Measurements from ENCODE around the gene SLC22A23.

The SLC22A23 gene

GRCh38 chr6:3351105-3351676 lies 105.7 kb downstream of the SLC22A23 start:
- no peak for DNase-seq

- DNase-seq: no peak
These were observed 106.5 kb downstream of the SLC22A23 start for GRCh38 chr6:3350252-3350796.

GRCh38 chr6:3349388-3350251 lies 107.2 kb downstream of the SLC22A23 start:
- no peak for DNase-seq

- no peak for DNase-seq
These were observed 108.0 kb downstream of the SLC22A23 start for GRCh38 chr6:3348821-3349220.

- no peak for DNase-seq
These were observed 109.0 kb downstream of the SLC22A23 start for GRCh38 chr6:3347826-3348225.

GRCh38 chr6:3347247-3347646 lies 109.6 kb downstream of the SLC22A23 start:
- no peak for DNase-seq

- no peak for DNase-seq
These were observed 110.4 kb downstream of the SLC22A23 start for GRCh38 chr6:3346476-3346875.

GRCh38 chr6:3345836-3346235 lies 111.0 kb downstream of the SLC22A23 start:
- no peak for DNase-seq

- DNase-seq: no peak
These were observed 113.6 kb downstream of the SLC22A23 start for GRCh38 chr6:3343089-3343883.

- no peak for DNase-seq
These were observed 115.4 kb downstream of the SLC22A23 start for GRCh38 chr6:3341467-3341866.

- DNase-seq: no peak
These were observed 116.0 kb downstream of the SLC22A23 start for GRCh38 chr6:3340894-3341293.

- DNase-seq: no peak
These were observed 116.5 kb downstream of the SLC22A23 start for GRCh38 chr6:3340358-3340802.

GRCh38 chr6:3339811-3340210 lies 117.0 kb downstream of the SLC22A23 start:
- DNase-seq: no peak

- DNase-seq: no peak
These were observed 119.1 kb downstream of the SLC22A23 start for GRCh38 chr6:3337521-3338350.

GRCh38 chr6:3336859-3337515 lies 119.9 kb downstream of the SLC22A23 start:
- no peak for DNase-seq

- no peak for DNase-seq
These were observed 120.6 kb downstream of the SLC22A23 start for GRCh38 chr6:3336066-3336786.

- no peak for DNase-seq
These were observed 121.7 kb downstream of the SLC22A23 start for GRCh38 chr6:3335169-3335568.

- DNase-seq: no peak
These were observed 122.3 kb downstream of the SLC22A23 start for GRCh38 chr6:3334555-3334954.

GRCh38 chr6:3333263-3333662 lies 123.6 kb downstream of the SLC22A23 start:
- no peak for DNase-seq

GRCh38 chr6:3331971-3332370 lies 124.9 kb downstream of the SLC22A23 start:
- no peak for DNase-seq

- DNase-seq: no peak
These were observed 125.4 kb downstream of the SLC22A23 start for GRCh38 chr6:3331494-3331893.

Measured in GF-D8 (cell line).